GM12892 (cell line): ENCODE data around the gene PPP4C.

ENCODE experiments used
- POLR2A ChIP-seq: IDR thresholded peaks from 2 replicates; pipeline ENCODE4 v1.6.1; 2011; ENCODE audit warnings: low read depth, low read length, control low read depth
- TAF1 ChIP-seq: IDR thresholded peaks from 2 replicates; pipeline ENCODE4 v1.6.1; 2011; ENCODE audit warnings: low read depth, mild to moderate bottlenecking, control low read depth, low read length, borderline replicate concordance

DNA sequence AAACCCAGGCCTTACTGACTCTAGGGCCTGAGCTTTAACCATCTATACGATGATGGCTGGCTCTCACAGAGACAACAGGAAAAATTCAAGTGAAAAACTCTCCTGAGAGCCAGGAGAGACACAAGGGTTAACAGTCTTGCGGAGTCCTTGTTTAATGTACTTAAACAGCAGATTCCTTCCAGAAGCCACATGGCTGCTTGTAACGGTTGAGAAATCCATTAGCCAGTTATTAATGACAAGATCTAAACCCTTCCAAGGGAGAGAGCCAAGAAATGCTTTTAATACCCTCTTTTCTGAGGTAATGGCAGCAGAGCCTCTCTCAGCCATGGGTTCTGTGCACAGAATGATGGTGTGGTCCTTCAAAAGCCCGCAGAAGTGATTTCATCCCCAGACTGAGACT is 15.4 kb upstream of the PPP4C start:
- TF ChIP-seq TAF1 (no peak), POLR2A (no peak)
